ENCODE data around the gene PAPOLG.

GRCh38 chr2:60778352-60778751 lies 22.3 kb downstream of the PAPOLG start:
- no peak for TF ChIP-seq CTCF (IDR thresholded peaks at IDR 0.05; ENCODE audit: low read length)
- TF ChIP-seq EZH2 (IDR thresholded peaks at IDR 0.05; ENCODE audit: borderline replicate concordance, low read length) = no peak

All from OCI-LY1 (cell line).